ENCODE data around the gene KLHL35. TPM values are rescaled to one million over a fixed set of nuclear protein-coding genes. Genes with fewer than 3 reads are reported as not detected.

Gene KLHL35
- total RNA-seq, 1 donor from 2014 or later, result 2.3 TPM

Other genes starting within 250 kb of the KLHL35 start
- gene TPBGL, start 192.4 kb downstream of the KLHL35 start, total RNA-seq, result 1.3 and 1.6 TPM in 2 replicates
- 142 and 224 TPM in 2 replicates for gene ARRB1, start 81.5 kb downstream of the KLHL35 start, total RNA-seq
- 1,563 and 2,693 TPM in 2 replicates for gene RPS3, start 33.7 kb downstream of the KLHL35 start, total RNA-seq
- 34.6 and 90.1 TPM in 2 replicates for gene GDPD5, start 92.7 kb upstream of the KLHL35 start, total RNA-seq
- 875 and 921 TPM in 2 replicates for gene SERPINH1, start 129.1 kb upstream of the KLHL35 start, total RNA-seq
- gene MAP6, start 235.8 kb upstream of the KLHL35 start, total RNA-seq, result 1.4 and 1.5 TPM in 2 replicates